Esophagus squamous epithelium (tissue), 5 donors: ENCODE data around the gene MTHFD2L. TPM values are rescaled to one million over a fixed set of nuclear protein-coding genes. Genes with fewer than 3 reads are reported as not detected.

Experiments
- DNase-seq: peaks from one replicate; lab custom pipeline; 2025; lab: John Stamatoyannopoulos, UW
- H3K27ac ChIP-seq, 4 donors: fragments of 200-600 bp; sonication (generic); one replicate each; pipeline ENCODE4 v1.5.1; 2016 to 2019; ENCODE audit warnings: mild to moderate bottlenecking in 1 of 4
- H3K27me3 ChIP-seq, 4 donors: fragments of 200-600 bp; sonication (generic); 1 replicate in 3 of 4; 2 replicates in 1 of 4; pipeline versions ENCODE4 v1.5.1 to v1.6.0; 2017 to 2021; ENCODE audit warnings: antibody characterized with exemption in 1 of 4
- H3K36me3 ChIP-seq, 3 donors: fragments of 200-600 bp; sonication (generic); one replicate each; pipeline ENCODE4 v1.5.1; 2016 to 2019
- H3K4me1 ChIP-seq, 3 donors: fragments of 200-600 bp; sonication (generic); one replicate each; pipeline ENCODE4 v1.5.1; 2017 to 2019
- H3K4me3 ChIP-seq, 4 donors: fragments of 200-600 bp; sonication (generic); 1 replicate in 3 of 4; 2 replicates in 1 of 4; pipeline ENCODE4 v1.5.1; 2016 to 2019; ENCODE audit warnings: mild to moderate bottlenecking in 2 of 4, moderate library complexity in 1 of 4
- H3K9me3 ChIP-seq, 3 donors: fragments of 200-600 bp; sonication (generic); one replicate each; pipeline ENCODE4 v1.5.1; 2016 to 2019
- POLR2A ChIP-seq, 4 donors: fragments of 450-650 bp; IDR thresholded peaks; one replicate each; pipeline ENCODE4 v1.6.1; 2017; ENCODE audit warnings: antibody characterized with exemption in 4 of 4, mild to moderate bottlenecking in 4 of 4, moderate library complexity in 3 of 4
- WGBS, 2 donors: methylation state at CpG; one replicate each; pipeline ENCODE4 v1.1.5; 2018; 5-methylcytosine and 5-hydroxymethylcytosine counted together
- intact Hi-C: fragments of 100-400 bp; cut with DNase I; formaldehyde crosslinking; loops from one replicate; pipeline ENCODE4 v1.15.0; 2022
- total RNA-seq, 4 donors: library from RNA; depleted of rRNA; stranded (reverse); fragments of >200 nt; gene quantifications; one replicate each; pipeline ENCODE4 v1.1.0, GENCODE V29; 2016
- TF ChIP-seq, protein P1 (sequence below), 6 experiments: fragments of 450-650 bp in 4 of 6; fragments of 200-600 bp in 2 of 6; sonication (generic) in 2 of 6; IDR thresholded peaks; one replicate each; pipeline ENCODE4 v1.5.1; 2016 to 2019; ENCODE audit warnings: antibody characterized with exemption in 6 of 6, mild to moderate bottlenecking in 4 of 6, moderate library complexity in 4 of 6
- donor health status: DM: yes; HTN: yes; CAD: no.

MTHFD2L gene
- total RNA-seq, 4 donors from 2014 or later = 9.9 to 22.9 (median 19.1) TPM

DNA sequence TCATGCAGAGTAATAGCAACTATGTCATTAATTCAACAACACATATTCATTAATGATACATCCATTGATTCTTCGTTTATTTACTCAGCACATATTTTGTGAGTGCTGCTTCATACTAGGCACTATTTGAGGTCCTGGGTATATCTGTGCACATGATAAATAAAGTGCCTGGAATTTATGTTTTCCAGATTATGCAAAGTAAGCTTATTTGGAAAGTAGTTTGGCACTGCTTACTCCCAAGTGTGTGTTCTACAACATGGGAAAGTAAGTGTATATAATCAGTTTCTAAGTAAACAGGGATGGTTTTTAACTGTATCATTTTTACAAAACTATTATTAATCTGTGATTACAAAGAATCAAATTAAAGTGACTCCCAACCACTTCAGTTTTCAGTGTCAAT, 133.6 kb downstream of the MTHFD2L start:
- no peaks in the 10 kb centered on the region for H3K9me3 ChIP-seq
- no peaks in the 10 kb centered on the region for H3K36me3 ChIP-seq
- peak overlapping the region in 1 of 4 donors; percentile 45 for H3K27ac ChIP-seq
- intact Hi-C loops = no loop called here
- H3K4me3 ChIP-seq = no peak overlapping the region
- no peaks in the 10 kb centered on the region for H3K27me3 ChIP-seq
- TF ChIP-seq POLR2A (IDR thresholded peaks at IDR 0.05) = no peak
- TF ChIP-seq, protein P1, sequence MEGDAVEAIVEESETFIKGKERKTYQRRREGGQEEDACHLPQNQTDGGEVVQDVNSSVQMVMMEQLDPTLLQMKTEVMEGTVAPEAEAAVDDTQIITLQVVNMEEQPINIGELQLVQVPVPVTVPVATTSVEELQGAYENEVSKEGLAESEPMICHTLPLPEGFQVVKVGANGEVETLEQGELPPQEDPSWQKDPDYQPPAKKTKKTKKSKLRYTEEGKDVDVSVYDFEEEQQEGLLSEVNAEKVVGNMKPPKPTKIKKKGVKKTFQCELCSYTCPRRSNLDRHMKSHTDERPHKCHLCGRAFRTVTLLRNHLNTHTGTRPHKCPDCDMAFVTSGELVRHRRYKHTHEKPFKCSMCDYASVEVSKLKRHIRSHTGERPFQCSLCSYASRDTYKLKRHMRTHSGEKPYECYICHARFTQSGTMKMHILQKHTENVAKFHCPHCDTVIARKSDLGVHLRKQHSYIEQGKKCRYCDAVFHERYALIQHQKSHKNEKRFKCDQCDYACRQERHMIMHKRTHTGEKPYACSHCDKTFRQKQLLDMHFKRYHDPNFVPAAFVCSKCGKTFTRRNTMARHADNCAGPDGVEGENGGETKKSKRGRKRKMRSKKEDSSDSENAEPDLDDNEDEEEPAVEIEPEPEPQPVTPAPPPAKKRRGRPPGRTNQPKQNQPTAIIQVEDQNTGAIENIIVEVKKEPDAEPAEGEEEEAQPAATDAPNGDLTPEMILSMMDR (IDR thresholded peaks at IDR 0.05) = no peak
- no peak for DNase-seq
- WGBS, 2 donors = 78 to 83% methylated on average over 1 of the region's 1 CpG
- peaks cover 0 to 26% (median 0%) of the 10 kb centered on the region in 3 donors for H3K4me1 ChIP-seq

DNA sequence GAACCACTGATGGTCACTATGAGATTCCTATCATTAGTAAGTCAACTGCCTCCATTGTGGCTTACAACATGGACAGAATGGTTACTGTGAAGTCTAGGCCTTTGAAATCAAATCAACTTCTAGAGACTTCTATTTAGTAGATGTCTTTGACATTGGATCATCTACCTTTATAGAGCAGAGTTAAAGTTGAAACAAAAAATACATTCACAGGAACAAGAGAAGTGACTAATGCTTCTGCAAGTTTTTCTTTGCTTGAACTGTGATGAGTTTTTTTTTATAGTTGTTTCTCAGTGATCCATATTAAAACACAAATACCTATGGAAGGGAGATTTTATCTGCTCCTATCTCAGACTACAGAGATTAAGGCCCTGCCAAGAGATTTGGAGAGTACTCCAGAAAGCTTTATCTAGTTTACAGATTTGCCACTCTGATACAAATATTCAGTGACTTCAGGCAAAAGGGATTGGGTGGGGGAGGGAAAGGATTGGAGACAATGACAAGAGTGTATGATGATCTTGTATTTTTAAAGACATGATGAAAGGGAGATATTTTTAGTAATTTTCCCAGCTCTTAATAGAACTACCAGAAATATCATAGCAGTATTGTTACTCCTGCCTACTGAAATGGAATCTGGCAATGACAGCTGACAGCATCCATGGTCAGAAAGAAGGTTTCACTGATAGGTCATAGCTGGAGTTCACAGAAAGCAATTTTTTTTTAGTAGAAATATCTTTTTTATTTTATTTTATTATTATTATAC, 134.4 kb downstream of the MTHFD2L start:
- Histone ChIP-seq H3K9me3 (no peaks in the 10 kb centered on the region), H3K4me3 (no peak overlapping the region), H3K4me1 (peaks cover 0 to 26% (median 0%) of the 10 kb centered on the region in 3 donors), H3K36me3 (no peaks in the 10 kb centered on the region), H3K27me3 (no peaks in the 10 kb centered on the region), H3K27ac (peak overlapping the region in 1 of 4 donors; percentile 45)
- no peak for DNase-seq
- no peak for TF ChIP-seq POLR2A (IDR thresholded peaks at IDR 0.05)
- TF ChIP-seq, protein P1 (IDR thresholded peaks at IDR 0.05) = no peak
- intact Hi-C loops = no loop called here

DNA sequence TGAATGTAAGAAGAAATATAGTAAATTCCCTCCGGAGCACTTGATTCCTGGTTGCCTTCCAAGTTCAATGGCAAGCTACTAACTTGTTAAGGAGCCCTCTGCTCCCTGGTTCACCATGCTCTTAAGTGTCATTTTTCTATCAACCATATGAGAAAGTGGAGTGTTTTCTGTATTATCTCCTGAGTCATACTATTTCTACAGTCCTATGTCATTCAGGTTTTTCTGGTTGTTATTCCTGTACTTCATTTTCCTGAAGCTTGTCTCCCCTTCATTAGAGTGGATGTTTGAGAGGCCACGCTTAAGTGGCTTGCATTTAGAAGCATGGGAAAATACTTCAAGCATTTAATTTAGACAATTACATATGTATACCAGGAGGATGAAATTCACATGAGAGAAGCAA, 135.6 kb downstream of the MTHFD2L start:
- Histone ChIP-seq H3K9me3 (no peaks in the 10 kb centered on the region), H3K4me3 (no peak overlapping the region), H3K27me3 (no peaks in the 10 kb centered on the region), H3K4me1 (peaks cover 0 to 26% (median 0%) of the 10 kb centered on the region in 3 donors), H3K27ac (peak overlapping the region in 2 of 4 donors; percentile 16 to 40), H3K36me3 (no peaks in the 10 kb centered on the region)
- intact Hi-C loops = no loop called here
- TF ChIP-seq, protein P1 (IDR thresholded peaks at IDR 0.05) = no peak
- TF ChIP-seq POLR2A (IDR thresholded peaks at IDR 0.05) = no peak
- no peak for DNase-seq
- WGBS, 2 donors = 53 to 83% methylated on average over 2 of the region's 2 CpGs

DNA sequence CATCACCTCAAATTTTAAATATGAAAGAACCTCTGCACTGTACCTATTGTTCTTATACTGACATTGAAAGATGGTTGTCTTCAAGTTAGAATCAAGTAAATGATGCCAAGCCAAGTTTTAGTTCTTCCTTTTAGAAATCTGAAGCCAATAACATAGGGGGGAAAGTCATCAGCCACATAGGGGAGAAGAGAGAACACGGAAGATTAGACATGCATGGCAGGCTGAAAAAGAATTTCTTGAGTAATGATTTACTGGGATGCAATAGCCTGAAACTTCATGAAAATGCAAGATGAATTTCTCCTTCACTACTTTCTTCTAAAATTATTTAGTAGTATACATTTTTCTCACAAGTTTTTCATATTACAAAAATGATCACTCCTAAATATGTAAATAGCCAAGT, 136.8 kb downstream of the MTHFD2L start:
- Histone ChIP-seq H3K4me3 (no peak overlapping the region), H3K36me3 (no peaks in the 10 kb centered on the region), H3K4me1 (peaks cover 0 to 26% (median 0%) of the 10 kb centered on the region in 3 donors), H3K27me3 (no peaks in the 10 kb centered on the region), H3K9me3 (no peaks in the 10 kb centered on the region), H3K27ac (no peak overlapping the region)
- TF ChIP-seq, protein P1 (IDR thresholded peaks at IDR 0.05) = no peak
- TF ChIP-seq POLR2A (IDR thresholded peaks at IDR 0.05) = no peak
- no peak for DNase-seq
- intact Hi-C loops = no loop called here
- 90 to 94% methylated on average over 1 of the region's 1 CpG for WGBS, 2 donors

DNA sequence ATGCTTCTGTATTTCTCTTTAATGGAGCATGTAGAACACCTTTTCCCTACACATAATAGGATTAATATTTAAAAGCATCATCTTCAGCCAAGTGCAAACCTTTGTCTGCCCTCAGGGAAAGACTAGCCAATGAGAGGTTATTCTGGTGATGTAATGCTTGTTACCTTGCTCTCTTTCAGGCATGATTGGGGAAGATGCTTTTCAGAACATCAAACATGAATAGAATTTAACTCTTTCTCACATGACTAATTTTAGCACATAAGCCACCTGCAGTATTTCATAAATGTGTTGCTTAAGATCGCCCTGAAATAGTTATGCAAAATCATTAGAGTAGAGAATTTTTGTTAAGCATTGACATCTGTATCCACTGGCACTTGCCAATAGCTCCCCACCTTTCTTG, 139.6 kb downstream of the MTHFD2L start:
- Histone ChIP-seq H3K4me1 (peaks cover 0 to 17% (median 0%) of the 10 kb centered on the region in 3 donors), H3K27me3 (no peaks in the 10 kb centered on the region), H3K9me3 (no peaks in the 10 kb centered on the region), H3K4me3 (no peak overlapping the region), H3K36me3 (no peaks in the 10 kb centered on the region), H3K27ac (no peak overlapping the region)
- WGBS, 2 donors = 82 to 88% methylated on average over 1 of the region's 1 CpG
- TF ChIP-seq, protein P1 (IDR thresholded peaks at IDR 0.05) = no peak
- TF ChIP-seq POLR2A (IDR thresholded peaks at IDR 0.05) = no peak
- intact Hi-C loops = no loop called here
- DNase-seq = no peak
